Measurements from ENCODE around the gene IRS2.

IRS2 gene

DNA sequence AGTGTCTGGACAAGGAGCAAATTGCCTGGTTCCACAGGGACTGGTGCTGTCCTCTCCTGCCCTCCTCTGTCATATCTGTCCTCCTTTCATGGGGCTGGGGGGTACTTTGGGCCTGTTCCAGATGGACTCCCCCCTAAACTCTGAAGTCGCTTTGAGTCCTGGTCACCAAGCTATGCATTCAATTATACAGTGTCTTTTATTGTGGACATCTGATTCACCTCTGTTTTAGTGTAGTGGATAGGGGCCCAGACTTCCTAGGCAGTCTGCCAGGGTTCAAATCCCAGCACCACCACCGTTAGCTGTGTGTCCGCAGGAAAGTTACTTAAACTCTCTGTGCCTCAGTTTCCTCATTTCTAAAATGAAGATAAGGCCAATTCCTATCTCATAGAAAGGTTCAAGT, 21.0 kb upstream of the IRS2 start:
- DNase-seq (ENCODE audit: low spot score) = no peak

DNA sequence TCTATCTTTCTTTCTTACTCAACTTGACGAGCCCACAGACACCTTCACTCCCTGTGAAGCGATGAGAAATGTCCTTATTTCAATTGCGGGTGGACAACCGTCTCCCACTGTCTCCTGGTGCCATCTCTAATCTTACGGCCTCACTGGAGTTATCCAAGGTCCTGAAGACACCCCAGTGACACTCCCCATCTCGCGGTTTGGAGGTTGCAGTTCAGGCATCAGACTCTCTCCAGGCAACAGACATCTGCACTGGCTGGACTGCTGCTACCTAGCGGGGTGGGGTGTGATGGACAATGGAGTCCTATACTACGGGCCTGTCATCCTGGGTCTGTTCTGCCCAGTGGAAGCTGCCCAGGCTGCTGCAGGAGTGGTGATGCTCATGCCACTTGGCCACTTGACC, 18.3 kb upstream of the IRS2 start:
- DNase-seq (ENCODE audit: low spot score) = no peak

DNA sequence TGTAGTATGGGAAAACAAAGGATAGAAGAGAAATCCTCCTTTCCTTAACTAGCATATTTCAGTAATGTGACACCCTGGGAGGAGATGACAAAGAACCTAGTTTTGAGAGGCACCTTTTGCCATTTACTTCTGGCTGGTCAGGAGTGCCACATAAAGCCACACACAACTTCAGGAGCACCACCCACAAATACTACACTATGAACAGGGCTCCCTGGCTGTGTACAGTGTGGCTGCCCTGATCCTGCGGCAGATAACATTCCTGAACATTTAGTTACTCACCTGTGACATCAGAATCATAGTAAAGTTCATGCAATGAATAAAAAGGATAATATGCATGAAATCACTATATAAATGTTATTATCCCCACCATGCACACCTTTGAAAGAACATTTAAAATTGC, 17.4 kb upstream of the IRS2 start:
- DNase-seq (ENCODE audit: low spot score) = no peak

DNA sequence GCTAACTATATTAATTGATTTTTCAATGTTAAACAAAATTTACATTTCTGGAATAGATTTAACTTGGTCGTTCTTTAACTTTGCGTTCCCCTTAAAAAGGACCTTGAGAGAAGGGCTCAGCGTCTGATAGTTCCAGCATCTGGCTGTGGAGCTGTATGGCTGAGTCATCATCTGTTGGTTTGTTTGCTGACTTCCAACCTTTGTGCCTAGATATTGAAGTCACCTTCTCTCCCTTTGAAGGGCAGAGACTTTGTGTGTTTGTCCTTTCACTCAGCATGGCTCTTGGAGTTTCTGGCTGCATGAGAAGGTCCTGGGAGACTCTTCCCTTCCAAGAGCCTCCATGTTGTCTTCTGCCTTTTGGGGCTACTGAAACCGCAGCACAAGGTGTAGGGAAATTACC, 16.6 kb upstream of the IRS2 start:
- no peak for DNase-seq (ENCODE audit: low spot score)

DNA sequence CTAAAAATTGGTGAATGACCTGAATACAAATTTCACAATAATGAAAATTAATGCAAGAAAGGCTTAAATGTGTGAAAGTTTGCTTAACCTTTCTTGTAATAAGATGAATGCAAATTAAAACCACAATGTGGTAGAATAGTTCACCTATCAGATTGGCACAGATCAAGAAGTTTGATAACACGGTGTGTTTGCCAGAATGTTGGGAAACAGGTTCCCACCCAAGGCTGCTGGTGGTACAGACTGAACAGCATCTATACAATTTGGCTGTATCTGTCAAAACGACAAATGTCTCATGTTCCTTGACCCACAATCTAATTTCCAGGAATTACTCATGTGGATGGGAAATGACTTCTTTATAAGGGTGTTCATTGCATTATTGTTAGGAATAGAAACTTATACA, 8.6 kb upstream of the IRS2 start:
- no peak for DNase-seq (ENCODE audit: low spot score)

DNA sequence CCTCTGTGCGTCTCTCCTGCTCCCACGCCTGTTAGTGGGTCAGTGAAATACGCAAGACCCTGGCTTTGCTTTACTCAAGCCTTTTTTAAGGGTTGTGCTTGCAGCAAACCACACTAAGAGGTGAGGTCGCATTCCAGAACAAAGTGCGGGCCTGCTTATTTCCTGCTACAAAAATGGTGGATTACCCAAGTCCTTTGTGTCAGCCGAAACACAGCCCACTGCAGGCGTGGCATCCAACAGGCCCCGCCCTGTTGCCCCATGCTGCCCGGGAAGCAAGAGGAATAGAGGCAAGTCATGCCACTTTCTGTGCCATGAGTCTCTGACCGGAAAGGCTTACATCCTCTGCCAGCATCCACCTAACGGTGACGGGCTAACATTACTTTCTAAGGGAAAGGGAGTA, 7.7 kb upstream of the IRS2 start:
- no peak for DNase-seq (ENCODE audit: low spot score)

DNA sequence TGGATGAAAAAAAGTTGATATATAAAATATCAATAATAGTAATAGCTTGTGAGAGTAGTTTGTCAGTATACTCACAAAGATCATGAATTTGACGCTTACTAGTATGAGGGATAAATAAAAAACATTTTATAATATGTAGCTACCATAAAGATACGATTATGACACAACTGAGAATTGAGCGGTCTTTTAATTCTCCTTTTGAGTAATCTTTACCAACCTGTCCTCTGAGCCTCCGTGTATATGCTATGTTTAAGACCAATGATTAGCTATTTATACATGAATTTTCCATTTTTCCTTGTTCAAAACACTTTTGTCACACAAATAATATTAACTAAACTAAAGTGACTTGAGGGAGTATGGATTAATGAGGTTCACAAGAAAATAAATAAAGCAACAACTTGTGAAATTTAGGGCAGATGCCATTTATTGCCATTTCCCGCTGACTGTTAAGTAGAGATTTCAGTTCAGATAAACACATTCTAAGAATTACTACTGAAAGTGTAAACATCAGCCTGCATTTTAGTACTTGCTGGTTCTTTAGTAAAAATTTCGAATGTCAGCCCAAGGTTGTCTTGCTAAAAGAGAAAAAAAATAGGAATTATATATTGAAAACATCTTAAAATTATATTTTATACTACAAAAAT, 6.2 kb upstream of the IRS2 start:
- DNase-seq (ENCODE audit: low spot score) = no peak

DNA sequence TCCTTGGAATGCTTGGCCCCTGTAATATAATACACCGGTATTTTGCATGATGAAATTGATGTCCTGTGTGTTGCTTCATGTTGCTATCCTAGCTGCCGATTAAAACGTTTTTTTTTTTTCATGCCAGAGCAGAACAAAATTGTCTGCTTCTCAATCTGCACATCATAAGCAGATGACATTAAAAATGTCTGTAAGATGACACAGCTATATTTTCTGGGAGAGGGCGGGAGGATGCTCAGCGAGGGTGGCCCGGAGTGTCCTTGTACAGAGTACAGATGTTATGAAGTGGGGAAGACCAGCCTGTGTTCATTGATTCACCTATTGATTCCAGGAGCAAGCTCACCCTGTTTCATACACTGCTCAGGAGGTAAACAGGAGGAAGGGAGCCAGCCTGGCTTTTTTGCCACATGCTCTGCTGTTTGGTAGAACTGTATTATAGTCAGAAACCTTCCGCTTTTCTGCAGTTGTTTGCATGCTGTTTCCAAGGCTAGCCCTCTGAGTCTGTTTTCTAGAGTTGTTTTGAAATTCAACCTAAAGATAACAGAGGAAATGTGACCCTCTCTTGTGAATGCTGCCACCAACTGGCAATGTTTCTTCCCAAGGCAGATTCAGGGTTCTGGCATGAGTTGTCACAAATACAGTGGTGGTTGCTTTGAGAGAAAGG, 4.7 kb upstream of the IRS2 start:
- DNase-seq (ENCODE audit: low spot score) = peak; percentile 26

DNA sequence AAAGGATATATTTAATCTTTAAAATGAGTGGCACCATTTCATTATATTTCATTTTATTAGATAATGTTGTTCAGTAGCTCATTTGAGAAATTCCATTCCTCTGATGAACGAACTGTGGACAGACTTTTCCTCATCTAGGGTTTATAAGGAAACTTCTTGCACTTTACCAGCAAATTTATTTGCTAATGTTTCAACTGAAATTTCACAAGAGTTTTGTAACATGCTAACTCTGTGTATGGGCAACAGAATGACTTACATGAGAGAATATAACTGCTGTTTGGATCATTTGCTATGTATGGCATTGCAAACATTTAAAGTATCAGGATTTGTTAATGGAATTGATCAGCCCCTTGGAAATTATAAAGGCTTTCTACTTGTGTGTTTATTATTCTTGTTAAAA, 3.7 kb upstream of the IRS2 start:
- no peak for DNase-seq (ENCODE audit: low spot score)

DNA sequence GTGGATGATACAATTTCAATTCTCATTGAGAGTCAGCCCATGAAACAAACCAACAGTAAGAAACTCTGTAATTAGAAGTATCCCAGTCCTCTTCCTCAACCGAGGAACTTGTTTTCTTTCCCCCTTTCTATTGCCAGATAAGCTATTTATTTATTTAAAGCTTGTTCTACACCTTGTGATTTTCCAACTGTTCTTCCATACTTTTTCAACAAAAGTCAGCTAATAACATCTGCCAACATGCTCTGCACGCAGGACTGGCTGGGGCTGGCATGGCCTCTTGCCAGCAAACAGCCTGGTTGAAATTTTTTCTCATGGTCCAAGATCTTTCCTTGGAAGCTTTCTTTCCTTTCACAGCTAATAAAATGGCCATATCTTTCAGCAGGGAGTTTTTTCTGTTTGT, 2.9 kb upstream of the IRS2 start:
- no peak for DNase-seq (ENCODE audit: low spot score)

DNA sequence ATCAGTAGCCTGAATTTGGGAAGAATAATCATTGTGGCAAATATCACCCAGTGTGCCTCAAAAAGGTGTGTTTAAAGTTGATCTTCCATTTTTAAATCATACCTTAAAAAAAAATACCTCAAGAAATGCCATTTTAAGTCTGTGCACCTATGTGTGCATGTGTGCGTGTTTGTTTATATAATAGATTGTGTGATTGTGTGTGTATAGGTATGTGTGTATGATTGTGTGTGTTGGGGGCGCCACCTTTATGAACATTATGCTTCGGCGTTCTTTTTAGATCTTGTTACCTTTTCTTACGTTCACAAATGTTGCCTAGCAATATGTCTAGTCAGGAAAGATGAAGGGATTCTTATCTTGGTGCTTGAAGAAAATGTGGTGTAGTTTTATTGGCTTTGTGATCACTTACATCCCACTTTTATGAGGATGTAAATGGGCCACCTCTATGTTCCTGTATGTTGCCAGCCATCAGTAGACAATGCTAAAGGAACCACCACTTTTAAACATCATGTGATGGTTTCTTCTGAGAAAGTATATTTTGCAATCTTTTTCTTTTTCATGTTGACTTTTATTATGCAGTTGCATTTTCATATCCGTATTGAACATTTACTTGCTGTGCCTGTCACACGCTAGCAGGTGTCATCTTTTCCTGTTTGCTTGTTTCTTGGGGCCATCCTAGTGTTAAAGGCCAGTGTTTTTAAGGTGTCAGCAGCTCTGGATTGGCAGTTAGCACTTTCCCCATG, 2.2 kb upstream of the IRS2 start:
- DNase-seq (ENCODE audit: low spot score) = no peak

DNA sequence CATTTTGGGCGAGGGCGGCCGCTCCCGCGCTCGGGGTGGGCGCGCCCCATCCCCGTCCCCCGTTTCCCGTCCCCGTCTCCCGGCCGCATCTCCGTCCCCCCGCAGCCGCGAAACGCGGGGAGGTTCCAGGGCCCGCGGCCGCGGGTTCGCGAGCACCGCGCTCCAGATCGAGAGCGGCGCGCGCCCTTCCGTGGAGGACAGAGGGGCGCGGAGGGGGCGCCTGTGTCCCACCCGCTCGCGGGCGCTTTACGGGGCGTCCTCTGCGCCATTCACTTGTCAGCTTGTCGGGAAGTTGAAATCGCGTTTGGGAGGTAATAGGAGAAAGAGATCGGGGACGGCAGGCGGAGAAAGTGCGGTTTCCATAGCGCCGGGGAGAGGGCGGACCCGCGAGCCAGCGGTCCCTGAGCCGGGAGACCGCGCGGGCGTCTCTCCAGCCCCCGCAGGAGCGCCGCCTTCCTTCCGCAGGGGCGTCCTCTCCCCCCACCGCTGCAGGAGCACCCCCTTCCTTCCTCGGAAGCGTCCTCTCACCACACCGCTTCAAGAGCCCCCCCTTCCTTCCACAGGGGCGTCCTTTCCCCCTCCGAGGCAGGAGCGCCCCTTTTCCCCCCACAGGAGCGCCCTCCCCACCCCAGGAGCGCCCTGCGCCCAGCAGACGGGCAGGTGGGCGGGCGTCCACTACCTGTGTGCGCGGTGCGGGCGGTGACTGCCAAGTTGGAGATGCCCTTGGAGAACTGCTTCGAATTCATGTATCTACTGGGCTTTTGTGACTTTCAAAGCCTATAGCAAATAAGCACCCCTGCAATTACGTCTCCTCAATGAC, 962 bp upstream of the IRS2 start:
- DNase-seq (ENCODE audit: low spot score) = no peak

DNA sequence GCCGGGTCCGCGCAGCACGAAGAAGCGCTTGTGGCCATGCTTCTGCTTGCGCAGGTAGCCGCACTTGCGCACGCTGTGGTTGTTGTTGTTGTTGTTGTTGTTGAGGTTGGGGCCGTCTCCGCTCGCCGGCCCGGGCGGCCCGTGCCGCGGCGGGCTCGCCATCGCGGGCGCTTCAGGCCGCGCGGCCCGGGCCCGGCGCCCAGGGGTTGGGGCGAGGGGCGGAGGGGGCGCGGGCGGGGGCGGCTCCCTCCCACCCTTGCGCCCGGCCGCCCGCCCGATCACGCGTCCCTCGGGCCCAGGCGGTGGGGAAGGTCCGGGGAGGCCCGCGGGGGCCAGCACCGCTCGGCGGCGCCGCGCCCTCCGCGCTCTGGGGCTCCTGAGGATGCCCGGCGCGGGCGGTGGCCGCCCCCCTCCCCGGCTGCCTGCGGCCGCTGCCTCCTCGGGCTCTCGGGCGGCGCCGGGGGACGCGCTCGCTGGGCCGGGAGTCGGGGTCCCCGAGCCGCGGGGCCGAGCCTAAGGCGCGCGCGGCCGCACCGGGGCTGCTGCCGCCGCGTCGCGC, 412 bp downstream of the IRS2 start:
- DNase-seq (ENCODE audit: low spot score) = no peak

DNA sequence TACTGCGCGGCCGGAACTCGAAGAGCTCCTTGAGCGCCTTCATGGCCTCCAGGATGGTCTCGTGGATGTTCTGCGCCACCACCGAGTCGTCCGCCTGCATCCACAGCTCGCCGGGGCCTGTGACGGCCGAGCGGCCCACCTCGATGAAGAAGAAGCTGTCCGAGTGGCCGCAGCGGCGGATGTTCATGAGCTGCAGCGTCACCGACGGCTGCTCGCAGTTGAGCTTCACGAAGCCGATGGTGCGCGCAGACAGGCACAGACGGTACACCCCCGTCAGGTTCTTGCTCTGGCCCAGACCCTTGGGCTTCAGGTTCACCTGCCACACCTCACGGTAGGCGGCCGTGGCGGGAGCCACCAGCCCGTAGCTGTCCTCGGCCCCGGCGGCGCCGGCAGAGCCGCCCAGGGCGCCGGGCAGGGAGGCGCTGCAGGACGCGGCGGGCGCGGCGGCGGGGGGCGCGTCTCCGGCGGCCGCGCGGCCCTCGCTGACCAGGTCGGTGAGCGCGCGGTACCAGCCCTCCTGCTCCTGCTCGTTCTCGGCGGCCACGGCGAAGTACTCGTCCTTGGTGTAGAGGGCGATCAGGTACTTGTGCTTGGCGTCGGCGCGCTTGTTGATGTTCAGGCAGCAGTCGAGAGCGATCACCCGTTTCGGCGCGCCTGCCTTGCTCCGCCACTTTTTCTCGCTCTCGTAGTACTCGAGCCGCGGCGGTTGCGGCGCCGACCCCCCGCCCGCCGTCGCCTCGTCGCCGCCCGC, 1.1 kb downstream of the IRS2 start:
- DNase-seq (ENCODE audit: low spot score) = no peak

DNA sequence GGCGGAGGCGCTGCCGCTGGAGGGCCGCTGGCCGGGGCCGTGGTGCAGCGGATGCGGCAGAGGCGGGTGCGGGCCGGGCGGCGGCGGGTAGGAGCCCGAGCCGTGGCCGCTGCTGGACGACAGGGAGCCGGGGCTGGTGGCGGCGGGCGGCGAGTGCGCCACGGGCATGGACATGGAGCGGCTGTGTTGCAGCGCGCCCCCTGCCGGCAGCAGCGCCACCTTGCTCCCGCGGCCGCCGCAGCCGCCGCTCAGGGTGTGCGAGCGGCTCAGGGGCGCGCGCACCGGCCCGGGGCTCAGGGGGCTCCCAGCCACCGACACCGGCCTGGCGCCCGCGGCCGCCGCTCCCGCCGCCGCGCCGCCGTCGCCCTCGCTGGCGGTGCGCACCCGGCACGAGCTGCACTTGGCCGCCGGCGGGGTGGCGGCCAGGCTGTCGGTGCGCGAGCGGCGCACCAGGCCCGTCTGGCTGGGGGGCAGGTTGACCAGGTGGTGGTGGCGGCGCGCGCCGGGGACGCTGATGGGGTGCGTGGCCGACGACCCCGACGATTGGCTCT, 1.7 kb downstream of the IRS2 start:
- DNase-seq (ENCODE audit: low spot score) = no peak

DNA sequence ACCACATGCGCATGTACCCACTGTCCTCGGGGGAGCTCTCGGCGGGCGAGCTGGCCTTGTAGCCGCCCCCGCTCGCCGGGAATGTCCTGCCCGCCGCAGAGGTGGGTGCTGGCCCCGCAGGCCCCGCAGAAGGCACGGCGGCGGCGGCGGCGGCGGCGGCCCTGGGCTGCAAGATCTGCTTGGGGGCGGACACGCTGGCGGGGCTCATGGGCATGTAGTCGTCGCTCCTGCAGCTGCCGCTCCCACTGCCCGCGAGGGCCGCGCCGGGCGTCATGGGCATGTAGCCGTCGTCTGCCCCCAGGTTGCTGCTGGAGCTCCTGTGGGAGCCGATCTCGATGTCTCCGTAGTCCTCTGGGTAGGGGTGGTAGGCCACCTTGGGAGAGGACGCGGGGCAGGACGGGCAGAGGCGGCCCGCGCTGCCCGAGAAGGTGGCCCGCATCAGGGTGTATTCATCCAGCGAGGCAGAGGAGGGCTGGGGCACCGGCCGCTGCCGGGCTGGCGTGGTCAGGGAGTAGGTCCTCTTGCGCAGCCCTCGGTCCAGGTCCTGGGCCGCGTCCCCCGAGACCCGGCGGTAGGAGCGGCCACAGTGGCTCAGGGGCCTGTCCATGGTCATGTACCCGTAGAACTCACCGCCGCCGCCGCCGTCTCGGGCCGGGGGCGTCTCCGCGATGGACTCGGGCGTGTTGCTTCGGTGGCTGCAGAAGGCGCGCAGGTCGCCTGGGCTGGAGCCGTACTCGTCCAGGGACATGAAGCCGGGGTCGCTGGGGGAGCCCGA, 2.4 kb downstream of the IRS2 start:
- no peak for DNase-seq (ENCODE audit: low spot score)

DNA sequence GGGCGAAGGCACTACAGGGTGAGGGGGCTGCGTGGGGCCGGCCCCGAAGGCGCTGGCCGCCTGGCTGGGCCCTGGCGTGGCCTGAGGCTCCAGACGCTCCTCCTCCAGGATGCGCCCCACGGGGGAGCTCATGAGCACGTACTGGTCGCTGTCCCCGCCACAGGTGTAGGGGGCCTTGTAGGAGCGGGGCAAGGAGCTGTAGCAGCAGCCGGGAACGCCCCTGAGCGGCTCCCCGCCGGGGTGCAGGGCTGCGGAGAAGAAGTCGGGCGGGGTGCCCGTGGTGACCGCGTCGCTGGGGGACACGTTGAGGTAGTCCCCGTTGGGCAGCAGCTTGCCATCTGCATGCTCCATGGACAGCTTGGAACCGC, 3.0 kb downstream of the IRS2 start:
- no peak for DNase-seq (ENCODE audit: low spot score)

DNA sequence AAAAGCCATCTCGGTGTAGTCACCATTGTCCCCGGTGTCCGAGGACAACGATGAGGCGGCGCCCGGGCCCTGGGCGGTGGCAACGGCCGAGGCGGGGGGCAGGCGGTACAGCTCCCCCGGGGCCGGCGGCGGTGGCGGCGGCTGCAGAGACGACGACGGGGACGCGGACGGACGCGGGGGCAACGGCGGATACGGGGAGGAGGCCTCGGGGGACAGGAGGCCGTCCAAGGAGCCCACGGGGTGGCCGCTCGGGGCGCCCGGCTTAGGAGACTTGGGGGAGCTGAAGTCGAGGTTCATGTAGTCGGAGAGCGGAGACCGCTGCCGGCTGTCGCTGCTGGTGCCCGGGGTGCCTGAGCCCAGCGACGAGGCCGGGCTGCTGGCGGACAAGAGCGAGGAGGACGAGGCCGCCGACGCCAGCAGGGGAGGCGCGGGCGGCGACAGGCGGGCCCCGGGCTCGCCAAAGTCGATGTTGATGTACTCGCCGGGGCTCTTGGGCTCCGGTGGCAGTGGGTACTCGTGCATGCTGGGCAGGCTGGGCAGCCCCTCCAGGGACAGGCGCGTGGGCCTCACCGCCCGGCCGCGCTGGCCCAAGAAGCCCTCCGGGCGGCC, 3.5 kb downstream of the IRS2 start:
- DNase-seq (ENCODE audit: low spot score) = no peak

DNA sequence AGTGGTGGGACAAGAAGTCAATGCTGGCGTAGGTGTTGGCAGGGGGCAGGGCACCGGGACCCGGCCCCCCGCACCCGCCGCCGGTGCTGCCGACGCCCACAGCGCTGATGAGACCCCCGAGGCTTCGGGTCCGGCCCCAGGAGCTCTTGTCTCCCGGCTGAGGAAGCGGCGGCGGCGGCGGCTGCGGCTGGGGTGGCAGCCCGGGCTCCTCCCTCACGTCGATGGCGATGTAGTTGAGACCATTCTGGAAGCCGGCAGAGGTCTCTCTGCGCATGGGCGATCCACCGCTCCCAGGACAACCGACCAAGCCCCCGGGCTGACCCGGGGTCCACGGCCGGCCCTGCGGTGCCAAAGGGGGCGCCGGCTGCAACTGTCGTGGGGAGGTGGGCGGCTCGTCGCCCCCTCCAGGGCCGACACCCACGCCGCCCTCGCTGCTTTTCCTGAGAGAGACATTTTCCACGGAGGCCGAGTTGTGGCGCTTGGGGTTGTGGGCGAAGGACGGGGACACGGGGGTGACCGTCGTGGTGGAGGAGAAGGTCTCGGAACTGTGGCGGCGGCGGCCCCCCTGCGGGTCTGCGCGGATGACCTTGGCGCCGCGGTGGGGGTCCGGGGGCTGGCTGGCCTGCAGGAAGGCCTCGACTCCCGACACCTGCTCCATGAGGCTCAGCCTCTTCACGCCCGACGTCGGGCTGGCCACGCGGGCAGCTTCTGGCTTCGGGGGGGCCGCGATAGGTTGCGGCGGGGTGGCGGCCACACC, 4.1 kb downstream of the IRS2 start:
- no peak for DNase-seq (ENCODE audit: low spot score)
